OCI-LY1 (cell line): ENCODE data around the gene MNX1.

Experiments
- EZH2 ChIP-seq: fragments of 200-600 bp; sonication (generic), shearing (Covaris generic); IDR thresholded peaks from 2 replicates; pipeline ENCODE4 v1.8.0; 2017; ENCODE audit warnings: borderline replicate concordance, mixed run types, mild to moderate bottlenecking, antibody characterized with exemption, low read length, moderate library complexity, mixed read lengths
- TF ChIP-seq, protein P1 (sequence below): fragments of 200-600 bp; sonication (generic), shearing (Covaris generic); IDR thresholded peaks from 2 replicates; pipeline ENCODE4 v1.5.1; 2017; ENCODE audit warnings: mild to moderate bottlenecking, antibody characterized with exemption, low read length, moderate library complexity, mixed read lengths

DNA sequence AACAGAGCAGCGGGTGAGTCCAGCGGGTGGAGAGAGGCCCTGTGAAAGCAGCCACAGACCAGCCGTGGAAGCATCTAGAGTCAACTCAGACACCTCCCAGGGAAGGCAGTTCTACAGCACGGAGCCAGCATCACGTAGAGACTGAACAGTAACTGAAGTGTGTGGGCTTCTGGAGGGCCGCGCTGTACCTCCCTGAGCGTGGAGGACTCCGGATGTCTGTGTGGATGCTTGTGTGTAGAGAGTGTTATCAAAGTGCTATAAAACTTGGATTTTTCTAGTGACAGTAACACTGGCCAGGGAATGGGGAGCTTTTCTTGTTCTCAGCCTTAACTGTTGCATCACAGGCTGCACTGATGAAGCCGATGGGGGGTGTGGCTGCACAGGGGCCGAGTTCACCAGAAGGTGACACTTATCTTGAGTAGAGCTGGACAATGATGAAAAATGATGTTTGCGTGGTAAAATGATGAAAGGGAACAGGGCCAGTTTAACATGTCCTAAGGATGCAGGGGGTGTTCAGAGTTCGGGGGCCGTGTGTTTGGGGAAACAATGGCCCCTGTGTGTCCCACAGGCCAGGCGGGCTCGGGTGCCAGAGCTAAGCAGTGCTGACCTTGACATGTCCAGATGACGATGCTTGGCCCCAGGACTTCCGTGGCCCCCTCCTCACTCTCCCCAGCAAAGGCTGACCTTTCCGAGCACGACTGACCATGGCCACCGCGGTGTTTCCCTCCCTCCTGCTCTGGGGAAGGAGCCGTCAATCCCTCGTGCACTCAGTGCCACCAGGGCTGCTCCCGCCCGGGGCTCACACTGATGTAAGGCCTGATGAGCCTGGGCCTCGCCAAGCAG, 21.9 kb downstream of the MNX1 start:
- TF ChIP-seq, protein P1, sequence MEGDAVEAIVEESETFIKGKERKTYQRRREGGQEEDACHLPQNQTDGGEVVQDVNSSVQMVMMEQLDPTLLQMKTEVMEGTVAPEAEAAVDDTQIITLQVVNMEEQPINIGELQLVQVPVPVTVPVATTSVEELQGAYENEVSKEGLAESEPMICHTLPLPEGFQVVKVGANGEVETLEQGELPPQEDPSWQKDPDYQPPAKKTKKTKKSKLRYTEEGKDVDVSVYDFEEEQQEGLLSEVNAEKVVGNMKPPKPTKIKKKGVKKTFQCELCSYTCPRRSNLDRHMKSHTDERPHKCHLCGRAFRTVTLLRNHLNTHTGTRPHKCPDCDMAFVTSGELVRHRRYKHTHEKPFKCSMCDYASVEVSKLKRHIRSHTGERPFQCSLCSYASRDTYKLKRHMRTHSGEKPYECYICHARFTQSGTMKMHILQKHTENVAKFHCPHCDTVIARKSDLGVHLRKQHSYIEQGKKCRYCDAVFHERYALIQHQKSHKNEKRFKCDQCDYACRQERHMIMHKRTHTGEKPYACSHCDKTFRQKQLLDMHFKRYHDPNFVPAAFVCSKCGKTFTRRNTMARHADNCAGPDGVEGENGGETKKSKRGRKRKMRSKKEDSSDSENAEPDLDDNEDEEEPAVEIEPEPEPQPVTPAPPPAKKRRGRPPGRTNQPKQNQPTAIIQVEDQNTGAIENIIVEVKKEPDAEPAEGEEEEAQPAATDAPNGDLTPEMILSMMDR, result no peak
- no peak for TF ChIP-seq EZH2
